Activated CD8-positive, alpha-beta T cell treated with anti-CD3 and anti-CD28 coated beads for 36 hours (primary cell): ENCODE data around the gene COL13A1. TPM values are rescaled to one million over a fixed set of nuclear protein-coding genes. Genes with fewer than 3 reads are reported as not detected.
A peak's percentile ranks its signal among the peaks of the same experiment; 100 is the strongest.

Experiments
- ATAC-seq: fragments of 200-7000 bp; cut with Tn5 transposase; one replicate; pipeline ENCODE4 v1.10.0; 2021; ENCODE audit warnings: mild to moderate bottlenecking, moderate library complexity
- CTCF ChIA-PET: fragments of 350-600 bp; sonication (Branson Sonifier 250); formaldehyde crosslinking; loops from one replicate; lab custom pipeline; 2021; ENCODE audit warnings: antibody characterized with exemption; lab: Charles Lee
- POLR2A ChIA-PET: fragments of 350-600 bp; sonication (Branson Sonifier 250); formaldehyde crosslinking; loops from one replicate; lab custom pipeline; 2021; ENCODE audit warnings: antibody characterized with exemption; lab: Charles Lee
- DNase-seq: peaks from one replicate; pipeline ENCODE4 v3.0.0-alpha.2; 2020
- H3K27ac Mint-ChIP-seq: one replicate; pipeline ENCODE4 v1.8.0; 2021; ENCODE audit warnings: mild to moderate bottlenecking, mixed read lengths
- H3K27me3 Mint-ChIP-seq: one replicate; pipeline ENCODE4 v1.8.0; 2021; ENCODE audit warnings: mixed read lengths
- H3K36me3 Mint-ChIP-seq: one replicate; pipeline ENCODE4 v1.8.0; 2021; ENCODE audit warnings: low read depth, mixed read lengths
- H3K4me1 Mint-ChIP-seq: one replicate; pipeline ENCODE4 v1.8.0; 2021; ENCODE audit warnings: low read depth, mixed read lengths
- H3K4me3 Mint-ChIP-seq: one replicate; pipeline ENCODE4 v1.8.0; 2021; ENCODE audit warnings: mild to moderate bottlenecking, moderate library complexity, mixed read lengths
- H3K9me3 Mint-ChIP-seq: one replicate; pipeline ENCODE4 v1.8.0; 2021; ENCODE audit warnings: mixed read lengths
- intact Hi-C: fragments of 100-400 bp; cut with micrococcal nuclease; formaldehyde crosslinking; loops from one replicate; pipeline ENCODE4 v1.10.0; 2022
- total RNA-seq, 2 experiments: library from RNA; stranded (reverse); gene quantifications; one replicate each; pipeline ENCODE4 v1.2.3, GENCODE V29; 2021
- TF ChIP-seq, protein P1 (sequence below): fragments of 200-600 bp; IDR thresholded peaks from one replicate; pipeline ENCODE4 v1.8.0; 2022; ENCODE audit warnings: antibody characterized with exemption, mild to moderate bottlenecking

The COL13A1 gene
- total RNA-seq, 2 experiments from 2014 or later: not detected

- Mint-ChIP-seq H3K27me3 (peaks cover 6% of the 10 kb centered on the region), H3K9me3 (no peaks in the 10 kb centered on the region), H3K4me3 (no peak overlapping the region), H3K27ac (no peak overlapping the region), H3K4me1 (no peaks in the 10 kb centered on the region), H3K36me3 (no peaks in the 10 kb centered on the region)
- ATAC-seq (peak; percentile 62), DNase-seq (no peak)
- ChIA-PET POLR2A (no interaction called here), CTCF (interaction anchor here (0.8 to 5.8 kb wide), 7 partner anchors 9 to 172 kb away, joined by 3 to 40 read pairs (median 3); no protein-coding TSS in a partner anchor)
- TF ChIP-seq, protein P1, sequence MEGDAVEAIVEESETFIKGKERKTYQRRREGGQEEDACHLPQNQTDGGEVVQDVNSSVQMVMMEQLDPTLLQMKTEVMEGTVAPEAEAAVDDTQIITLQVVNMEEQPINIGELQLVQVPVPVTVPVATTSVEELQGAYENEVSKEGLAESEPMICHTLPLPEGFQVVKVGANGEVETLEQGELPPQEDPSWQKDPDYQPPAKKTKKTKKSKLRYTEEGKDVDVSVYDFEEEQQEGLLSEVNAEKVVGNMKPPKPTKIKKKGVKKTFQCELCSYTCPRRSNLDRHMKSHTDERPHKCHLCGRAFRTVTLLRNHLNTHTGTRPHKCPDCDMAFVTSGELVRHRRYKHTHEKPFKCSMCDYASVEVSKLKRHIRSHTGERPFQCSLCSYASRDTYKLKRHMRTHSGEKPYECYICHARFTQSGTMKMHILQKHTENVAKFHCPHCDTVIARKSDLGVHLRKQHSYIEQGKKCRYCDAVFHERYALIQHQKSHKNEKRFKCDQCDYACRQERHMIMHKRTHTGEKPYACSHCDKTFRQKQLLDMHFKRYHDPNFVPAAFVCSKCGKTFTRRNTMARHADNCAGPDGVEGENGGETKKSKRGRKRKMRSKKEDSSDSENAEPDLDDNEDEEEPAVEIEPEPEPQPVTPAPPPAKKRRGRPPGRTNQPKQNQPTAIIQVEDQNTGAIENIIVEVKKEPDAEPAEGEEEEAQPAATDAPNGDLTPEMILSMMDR: no peak
- intact Hi-C loops: loop anchor here (10.0 kb wide), 1 partner anchor 128 kb away; no protein-coding TSS in a partner anchor
Measured at GRCh38 chr10:69786791-69787190, 14.9 kb upstream of the COL13A1 start.

DNA sequence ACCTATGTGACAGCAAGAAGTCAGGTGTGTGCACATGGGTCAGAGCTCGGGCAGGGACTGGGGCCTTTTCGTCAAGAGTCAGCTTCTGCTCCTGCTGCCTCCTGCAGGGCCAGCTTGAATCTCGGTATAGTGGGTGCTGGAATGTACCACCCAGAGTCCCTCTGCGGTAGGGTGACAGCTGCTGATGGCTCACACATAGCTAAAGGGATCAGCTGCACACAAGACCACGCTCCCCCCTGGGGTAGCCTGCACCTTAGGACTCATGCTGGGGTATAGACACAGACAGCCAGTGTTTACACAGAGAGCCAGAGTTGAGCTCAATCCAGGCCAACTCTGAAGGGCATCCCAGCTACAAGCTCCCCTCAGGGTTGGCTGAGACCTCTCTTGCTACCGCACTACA, 14.0 kb upstream of the COL13A1 start:
- H3K4me1 Mint-ChIP-seq: no peaks in the 10 kb centered on the region

GRCh38 chr10:69789164-69789576, 12.5 kb upstream of the COL13A1 start:
- intact Hi-C loops: loop anchor here (10.0 kb wide), 1 partner anchor 126 kb away; no protein-coding TSS in a partner anchor
- peaks cover 12% of the 10 kb centered on the region for H3K27me3 Mint-ChIP-seq
- H3K36me3 Mint-ChIP-seq: no peaks in the 10 kb centered on the region
- POLR2A ChIA-PET: no interaction called here
- H3K4me3 Mint-ChIP-seq: no peak overlapping the region
- no peaks in the 10 kb centered on the region for H3K4me1 Mint-ChIP-seq
- H3K27ac Mint-ChIP-seq: no peak overlapping the region
- H3K9me3 Mint-ChIP-seq: no peaks in the 10 kb centered on the region
- no peak for ATAC-seq
- DNase-seq: no peak
- CTCF ChIA-PET: interaction anchor here (0.9 to 5.8 kb wide), 11 partner anchors 9 to 255 kb away, joined by 3 to 40 read pairs (median 3); no protein-coding TSS in a partner anchor
- TF ChIP-seq, protein P1: peak; percentile 62

More for the DNA sequence above, 14.0 kb upstream of the COL13A1 start:
- ChIA-PET POLR2A (no interaction called here), CTCF (interaction anchor here (0.8 to 5.8 kb wide), 6 partner anchors 11 to 171 kb away, joined by 3 to 40 read pairs (median 4); no protein-coding TSS in a partner anchor)
- TF ChIP-seq, protein P1: no peak
- Mint-ChIP-seq H3K36me3 (no peaks in the 10 kb centered on the region), H3K27ac (no peak overlapping the region), H3K9me3 (no peaks in the 10 kb centered on the region), H3K27me3 (peaks cover 8% of the 10 kb centered on the region), H3K4me3 (no peak overlapping the region)
- DNase-seq (no peak), ATAC-seq (no peak)
- intact Hi-C loops: loop anchor here (10.0 kb wide), 1 partner anchor 127 kb away; no protein-coding TSS in a partner anchor

GRCh38 chr10:69791812-69792211, 9.9 kb upstream of the COL13A1 start:
- H3K4me1 Mint-ChIP-seq: no peaks in the 10 kb centered on the region
- intact Hi-C loops: no loop called here
- no peak for DNase-seq
- no peak overlapping the region for H3K4me3 Mint-ChIP-seq
- peaks cover 14% of the 10 kb centered on the region for H3K27me3 Mint-ChIP-seq
- TF ChIP-seq, protein P1: no peak
- ChIA-PET CTCF (no interaction called here), POLR2A (no interaction called here)
- H3K9me3 Mint-ChIP-seq: peaks cover 15% of the 10 kb centered on the region
- no peak for ATAC-seq
- H3K27ac Mint-ChIP-seq: no peak overlapping the region
- no peaks in the 10 kb centered on the region for H3K36me3 Mint-ChIP-seq

DNA sequence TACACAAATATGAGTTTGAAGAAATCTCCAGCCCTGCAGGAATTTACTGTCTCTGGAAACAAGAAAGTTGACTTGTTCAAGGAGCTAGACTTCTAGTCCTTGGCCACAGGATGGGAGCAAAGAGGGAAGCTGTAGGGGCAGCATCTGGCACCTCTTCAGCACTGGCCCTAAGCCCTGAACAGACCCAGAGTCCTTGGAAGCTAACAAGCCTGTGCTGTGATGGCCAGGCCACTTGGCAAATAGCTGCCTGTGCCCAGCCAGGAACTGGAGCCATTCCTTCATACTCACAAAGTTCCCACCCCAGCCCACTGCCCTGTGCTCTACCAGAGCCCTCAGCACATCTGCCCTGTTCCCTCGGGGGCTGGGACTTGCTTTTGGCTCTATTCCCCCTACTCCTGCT, 9.4 kb upstream of the COL13A1 start:
- Mint-ChIP-seq H3K4me1 (no peaks in the 10 kb centered on the region), H3K4me3 (no peak overlapping the region), H3K27me3 (peaks cover 15% of the 10 kb centered on the region), H3K9me3 (peaks cover 15% of the 10 kb centered on the region), H3K36me3 (no peaks in the 10 kb centered on the region), H3K27ac (no peak overlapping the region)
- ChIA-PET POLR2A (no interaction called here), CTCF (interaction anchor here (0.8 to 3.0 kb wide), 3 partner anchors 122 to 167 kb away, joined by 3 to 8 read pairs (median 3); no protein-coding TSS in a partner anchor)
- DNase-seq: no peak
- TF ChIP-seq, protein P1: no peak
- intact Hi-C loops: no loop called here
- no peak for ATAC-seq
